Globus pallidus (tissue), 1 donor: ENCODE measurements around the gene AGAP1.

ENCODE experiments used
- DNase-seq: peaks from one replicate; pipeline ENCODE4 v3.0.0-alpha.2; 2015; ENCODE audit warnings: low spot score

AGAP1 gene

DNA sequence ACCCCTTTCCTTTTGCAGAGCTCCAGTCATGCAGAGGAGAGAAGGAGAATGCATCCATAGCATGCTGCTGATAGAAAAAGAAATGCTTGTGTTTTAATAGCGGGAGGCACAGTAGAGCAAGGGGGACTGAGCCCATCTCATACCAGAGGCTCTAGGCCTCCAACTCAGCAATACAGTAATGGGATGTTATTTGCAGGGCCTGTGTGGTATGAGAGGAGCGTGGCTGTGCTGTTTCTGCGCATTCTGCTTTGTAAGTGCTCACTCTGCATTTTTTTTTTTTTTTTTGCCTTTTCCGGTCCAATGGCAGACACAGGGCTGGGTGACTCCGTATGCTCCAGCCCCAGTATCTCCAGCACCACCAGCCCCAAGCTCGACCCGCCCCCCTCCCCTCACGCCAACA is 474.3 kb downstream of the AGAP1 start:
- DNase-seq: no peak

DNA sequence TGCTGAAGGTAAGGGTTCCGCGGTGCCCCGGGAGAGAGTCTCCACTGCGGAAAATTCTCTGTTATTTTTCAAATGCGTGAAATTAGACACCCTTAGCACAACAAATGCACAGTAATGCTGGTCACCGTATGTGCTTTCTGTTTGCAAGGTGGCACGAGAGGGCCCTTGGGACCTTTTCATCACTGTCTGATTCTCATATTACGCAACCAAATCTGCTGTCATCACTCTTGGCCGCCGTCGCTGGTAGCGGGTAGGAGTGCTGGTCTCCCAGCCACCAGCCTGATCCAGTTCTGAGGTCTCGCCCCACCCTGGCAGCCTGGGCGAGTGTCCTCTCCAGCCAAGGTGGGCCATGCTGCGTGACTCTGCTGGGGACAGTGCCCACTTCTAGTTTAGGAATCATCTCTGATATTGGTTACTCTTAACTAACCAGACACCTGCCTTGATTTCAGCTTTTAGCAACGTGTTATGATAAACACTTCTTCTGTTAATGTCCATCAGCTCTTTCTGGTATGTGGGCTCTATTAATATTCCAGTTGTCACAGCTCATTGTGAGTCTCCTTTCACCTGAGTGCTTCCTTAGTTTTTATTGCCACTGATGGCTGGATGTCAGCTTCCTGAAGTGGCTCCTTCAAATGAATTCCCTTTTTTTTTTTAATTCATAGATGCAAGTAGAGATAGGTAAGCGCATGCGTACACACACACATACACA is 474.9 kb downstream of the AGAP1 start:
- DNase-seq: no peak

DNA sequence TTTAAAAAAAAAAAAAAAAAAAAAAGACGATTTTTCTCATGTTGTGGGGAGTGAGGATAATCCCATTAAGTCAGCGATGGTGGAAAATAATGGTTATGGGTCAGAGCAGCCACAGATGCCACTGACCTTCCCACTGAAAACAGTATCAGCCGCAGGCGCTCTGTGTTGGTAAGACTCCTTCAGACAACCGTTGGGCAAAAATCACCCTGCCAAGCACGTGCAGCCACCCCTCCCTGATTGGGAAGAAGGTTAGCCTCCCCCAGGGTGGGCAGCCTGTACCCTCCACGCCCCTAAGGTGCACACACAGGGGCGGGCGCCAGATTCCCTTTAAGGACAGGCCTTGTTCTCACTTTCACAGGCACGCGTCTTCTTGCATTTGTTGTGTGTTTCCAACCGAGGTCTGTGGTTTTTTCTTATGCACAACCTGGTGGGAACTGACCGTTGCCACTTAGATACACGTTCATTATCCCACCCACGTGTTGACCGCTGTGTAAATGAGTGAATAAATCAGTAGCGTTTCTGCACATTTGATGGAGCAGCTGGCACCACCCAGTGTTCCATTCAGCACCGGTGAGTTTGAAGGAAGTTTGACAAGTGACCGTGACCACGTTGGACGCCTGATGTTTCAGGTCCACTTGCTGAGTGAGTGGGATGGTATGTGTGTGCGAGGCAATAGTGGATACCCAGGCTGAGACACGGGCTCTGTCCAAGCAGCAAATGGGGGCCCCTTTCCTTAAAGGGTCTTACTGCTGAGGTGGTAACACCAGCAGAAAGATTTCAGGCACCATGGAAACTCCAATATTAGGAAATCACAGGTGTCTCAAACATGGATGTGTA is 476.6 kb downstream of the AGAP1 start:
- no peak for DNase-seq

DNA sequence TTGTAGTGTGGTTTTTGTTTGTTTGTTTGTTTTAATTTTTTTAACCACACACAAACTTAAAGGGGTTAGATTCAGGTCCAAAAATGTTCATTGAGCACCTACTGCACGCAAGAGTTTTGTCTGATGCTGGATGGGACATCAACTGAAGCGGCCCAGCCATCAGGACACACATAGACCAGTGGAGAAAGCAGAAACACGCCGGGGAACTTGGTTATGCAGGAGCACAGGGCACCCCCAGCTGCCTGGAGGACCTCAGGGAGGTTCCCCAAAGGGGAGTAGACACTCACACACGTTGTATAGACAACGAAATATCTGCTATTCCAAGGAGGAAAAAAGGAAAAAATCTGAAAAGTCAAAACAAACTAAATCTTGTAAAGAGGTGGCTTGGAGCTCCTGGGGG is 482.7 kb downstream of the AGAP1 start:
- no peak for DNase-seq

DNA sequence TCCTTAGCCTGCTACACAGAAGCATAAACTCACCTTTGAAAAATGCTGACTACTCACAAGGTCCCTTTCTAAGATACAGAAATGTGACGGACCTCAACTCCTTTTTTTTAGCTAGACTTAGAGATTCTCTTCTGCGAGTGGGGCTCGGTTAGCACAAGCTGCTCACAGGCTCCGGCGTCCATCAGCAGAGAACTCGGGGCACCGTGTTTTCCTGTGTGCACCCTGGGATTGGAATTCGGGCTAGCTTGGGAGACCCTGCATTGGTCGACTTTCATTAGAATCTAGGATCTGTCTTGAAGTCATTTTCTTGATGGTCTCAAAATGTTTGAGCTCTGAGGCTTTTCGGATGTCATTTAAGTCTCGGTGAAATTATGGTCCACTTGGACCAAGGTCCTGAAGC is 483.1 kb downstream of the AGAP1 start:
- DNase-seq: no peak

DNA sequence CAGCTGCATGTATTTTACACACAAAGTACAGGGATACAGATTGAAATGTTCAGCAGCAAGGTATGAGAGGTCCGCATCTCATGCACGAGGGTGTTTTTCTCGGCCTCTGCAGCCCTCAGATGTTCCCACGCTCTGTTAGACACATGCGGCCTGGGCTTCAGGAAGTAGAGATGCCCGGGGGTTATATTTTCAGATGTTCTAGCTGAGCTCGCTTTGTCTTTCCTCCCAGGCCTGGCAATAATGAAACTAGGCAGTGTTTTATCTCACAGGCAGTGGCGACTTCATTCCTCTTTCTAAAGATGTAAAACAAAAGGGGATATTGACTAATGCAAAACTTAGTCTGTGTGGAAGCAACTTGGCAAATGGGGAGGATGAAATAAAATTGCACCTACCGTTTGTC is 483.6 kb downstream of the AGAP1 start:
- no peak for DNase-seq

DNA sequence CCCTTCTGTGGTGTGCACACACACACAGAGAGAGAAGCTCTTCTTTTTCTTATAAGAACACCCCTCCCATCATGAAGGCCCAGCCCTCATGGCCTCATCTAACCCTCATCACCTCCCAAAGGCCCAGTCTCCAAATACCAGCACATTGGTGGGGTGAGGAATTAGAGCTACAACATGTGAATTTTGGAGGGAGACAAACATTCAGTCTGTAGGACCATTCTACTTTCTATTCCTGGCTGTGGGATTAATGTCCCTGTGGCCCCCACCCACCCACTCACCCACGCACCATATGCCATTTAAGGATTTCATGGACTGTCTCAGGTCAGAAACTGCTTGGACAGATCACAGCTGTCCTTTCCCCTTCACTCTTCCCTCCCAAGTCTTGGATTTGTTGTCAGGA is 484.2 kb downstream of the AGAP1 start:
- DNase-seq: no peak

DNA sequence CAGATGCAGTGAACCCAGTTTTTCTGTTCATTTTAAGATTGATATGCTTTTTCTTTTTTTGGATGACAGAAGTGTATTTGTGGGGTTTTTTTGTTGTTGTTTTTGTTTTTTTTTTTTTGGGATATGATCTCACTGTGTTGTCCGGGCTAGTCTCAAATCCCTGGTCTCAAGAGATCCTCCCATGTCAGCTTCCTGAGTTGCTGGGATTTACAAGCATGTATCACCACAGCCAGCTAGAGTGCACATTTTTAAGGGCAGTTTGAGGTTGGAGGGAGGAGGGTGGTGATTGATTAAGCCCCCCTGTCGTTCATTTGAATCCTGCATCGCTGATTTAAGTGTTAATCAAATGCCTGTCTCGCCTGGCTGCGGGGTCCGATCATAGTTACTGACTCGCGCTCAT is 485.2 kb downstream of the AGAP1 start:
- DNase-seq: no peak

DNA sequence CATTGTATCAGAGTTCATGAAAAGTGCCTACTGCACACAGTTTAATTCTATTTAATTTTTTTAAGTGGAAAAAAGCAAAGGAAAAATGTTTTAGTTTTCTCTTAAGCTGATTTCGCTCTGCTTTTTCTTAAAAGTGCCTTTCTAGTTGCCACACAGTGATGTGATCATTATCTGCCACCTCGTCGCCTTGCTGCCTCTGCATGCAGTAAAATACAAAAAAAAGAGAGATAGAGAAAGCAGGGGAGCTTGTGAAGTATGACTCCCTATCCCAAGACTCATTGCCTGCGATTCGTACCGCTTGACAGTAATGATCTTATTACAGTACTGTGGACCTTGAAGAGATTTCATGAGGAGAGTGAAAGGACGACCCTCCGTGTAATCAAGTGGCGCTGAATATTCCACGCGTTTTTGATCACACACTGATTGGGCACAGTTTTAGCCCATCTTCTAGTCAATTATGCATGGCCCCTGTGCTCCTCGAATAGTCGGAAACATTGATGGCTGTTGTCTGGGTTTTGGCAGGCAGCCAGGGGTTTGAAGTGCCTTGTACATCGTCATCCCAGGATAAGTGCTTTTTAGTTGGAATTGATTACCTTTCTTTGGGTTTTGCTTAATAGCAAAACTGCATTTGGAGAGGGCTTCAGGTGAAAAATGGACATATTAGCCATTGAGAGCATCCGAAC is 486.1 kb downstream of the AGAP1 start:
- DNase-seq: peak; percentile 56

DNA sequence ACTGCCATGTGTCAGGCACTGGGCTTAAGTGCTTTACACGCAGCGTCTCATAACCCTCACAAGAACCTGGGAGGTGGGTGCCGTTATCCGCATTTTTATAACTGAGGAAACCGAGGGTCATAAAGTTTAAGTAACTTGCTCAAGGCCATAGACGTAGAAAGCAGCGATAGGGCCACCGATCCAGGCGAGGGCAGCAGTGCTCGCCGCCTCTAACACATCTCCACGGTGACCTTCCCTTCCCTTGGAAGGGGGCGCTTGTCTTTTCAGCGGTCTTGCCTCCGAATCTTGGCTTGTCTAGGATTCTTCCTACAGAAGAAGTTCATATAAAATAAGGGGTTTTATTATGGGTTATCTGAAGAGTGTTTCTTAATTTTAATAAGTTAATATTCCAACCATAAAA is 487.8 kb downstream of the AGAP1 start:
- DNase-seq: no peak

DNA sequence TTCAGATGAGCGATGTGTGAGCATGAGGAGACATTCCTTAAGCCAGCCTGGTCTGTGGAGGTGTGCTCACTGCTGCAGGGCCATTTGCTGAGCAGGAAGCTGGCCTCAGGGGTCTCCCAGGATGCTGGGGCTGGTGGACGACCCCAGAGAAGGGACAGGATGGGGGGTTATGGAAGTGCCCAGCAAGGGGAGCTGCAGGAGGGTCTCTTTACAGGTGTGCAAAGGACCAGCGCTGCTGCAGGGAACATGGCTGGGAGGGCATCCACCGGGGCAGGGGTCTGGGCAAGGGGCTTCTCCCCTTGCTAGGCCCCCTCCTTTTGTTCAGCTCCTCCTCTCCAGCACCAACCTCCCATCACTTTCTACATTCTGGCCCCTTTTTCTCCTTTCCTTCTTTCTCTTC is 489.2 kb downstream of the AGAP1 start:
- no peak for DNase-seq

DNA sequence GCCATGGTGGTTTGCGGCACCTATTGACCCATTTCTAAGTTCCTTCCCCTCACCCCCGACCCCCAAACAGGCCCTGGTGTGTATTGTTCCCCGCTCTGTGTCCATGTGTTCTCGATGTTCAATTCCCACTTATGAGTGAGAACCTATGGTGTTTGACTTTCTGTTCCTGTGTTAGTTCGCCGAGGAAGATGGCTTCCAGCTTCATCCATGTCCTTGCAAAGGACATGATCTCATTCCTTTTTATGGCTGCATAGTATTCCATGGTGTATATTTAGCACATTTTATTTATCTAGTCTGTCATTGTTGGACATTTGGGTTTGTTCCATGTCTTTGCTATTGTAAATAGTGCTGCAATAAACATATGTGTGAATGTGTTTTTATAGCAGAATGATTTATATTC is 490.7 kb downstream of the AGAP1 start:
- DNase-seq: no peak

DNA sequence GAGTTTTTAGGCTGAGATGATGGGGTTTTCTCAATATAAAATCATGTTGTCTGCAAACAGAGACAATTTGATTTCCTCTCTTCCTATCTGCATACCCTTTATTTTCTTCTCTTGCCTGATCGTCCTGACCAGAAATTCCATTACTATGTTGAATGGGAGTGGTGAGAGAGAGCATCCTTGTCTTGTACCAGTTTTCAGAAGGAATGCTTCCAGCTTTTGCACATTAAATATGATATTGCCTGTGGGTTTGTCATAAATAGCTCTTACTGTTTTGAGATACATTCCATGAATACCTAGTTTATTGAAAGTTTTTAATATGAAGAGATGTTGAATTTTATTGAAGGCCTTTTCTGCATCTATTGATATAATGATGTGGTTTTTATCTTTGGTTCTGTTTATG is 492.5 kb downstream of the AGAP1 start:
- DNase-seq: no peak

DNA sequence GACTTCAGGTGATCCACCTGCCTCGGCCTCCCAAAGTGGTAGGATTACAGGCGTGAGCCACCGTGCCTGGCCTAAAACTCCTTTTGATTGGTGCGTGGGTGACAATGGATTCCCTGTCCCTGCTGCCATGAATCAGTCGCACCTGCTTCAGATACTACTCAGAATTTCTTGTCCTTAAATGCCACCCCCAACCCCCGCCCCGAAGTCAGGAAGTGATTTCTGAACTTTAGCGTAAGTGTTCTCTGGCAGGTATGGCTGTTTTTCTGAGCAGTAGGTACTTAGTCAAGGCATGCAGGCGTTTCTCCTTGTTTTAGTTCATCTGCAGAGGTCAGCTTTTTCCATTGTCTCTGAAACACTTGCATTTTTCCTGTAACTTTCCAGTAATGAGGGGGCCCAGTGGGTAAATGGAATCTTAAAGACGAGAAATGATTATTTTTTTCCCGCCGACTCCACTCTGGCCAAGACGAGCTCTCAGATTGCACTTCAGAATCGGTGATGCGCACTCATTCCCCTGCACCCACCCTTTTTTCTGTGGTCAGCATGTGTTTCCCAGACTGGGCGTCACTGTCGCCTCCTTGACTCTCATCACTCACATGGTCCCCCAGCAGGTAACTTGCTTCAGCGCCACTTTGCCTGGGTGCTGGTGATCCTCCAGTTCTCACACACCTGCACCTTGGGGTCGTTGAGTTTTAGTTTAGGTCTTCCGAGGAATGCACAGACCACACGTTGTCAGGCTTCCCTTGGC is 494.6 kb downstream of the AGAP1 start:
- no peak for DNase-seq

DNA sequence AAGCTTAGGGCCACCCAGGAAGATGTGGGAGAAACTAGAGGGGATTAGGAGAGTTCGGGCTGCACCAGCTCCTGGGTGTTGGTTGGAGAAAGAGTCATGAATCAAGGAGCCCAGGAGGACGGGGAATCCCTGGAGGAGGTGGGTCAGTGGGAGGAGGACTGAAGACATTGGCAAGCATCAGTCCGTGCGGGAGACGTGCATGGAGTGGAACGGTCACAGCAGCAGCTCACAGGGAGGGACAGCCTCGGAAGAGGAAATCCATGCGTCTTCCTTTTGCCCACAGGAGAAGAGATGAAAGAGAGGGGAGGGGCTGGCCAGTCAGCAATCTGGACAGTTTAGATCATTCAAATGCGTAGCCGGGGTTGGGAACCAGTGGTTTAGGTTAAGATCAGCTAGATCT is 495.7 kb downstream of the AGAP1 start:
- no peak for DNase-seq

DNA sequence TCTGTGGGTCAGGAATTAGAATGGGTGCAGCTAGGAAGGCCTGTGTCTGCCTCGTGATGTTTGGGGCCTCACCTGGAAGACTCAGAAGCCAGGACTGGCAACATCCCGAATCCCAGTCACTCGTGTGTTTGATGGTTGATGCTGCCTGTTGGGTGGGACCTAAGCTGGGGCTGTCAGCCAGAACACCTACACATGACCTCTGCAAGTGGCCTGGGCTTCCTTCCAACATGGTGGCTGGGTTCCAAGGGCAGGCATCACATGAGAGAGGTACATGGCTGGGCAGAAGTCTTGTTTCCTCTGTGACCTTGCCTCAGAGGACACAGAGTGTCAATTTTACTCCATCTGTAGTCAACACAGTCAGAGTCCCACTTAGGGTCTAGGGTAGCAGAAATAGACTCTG is 496.5 kb downstream of the AGAP1 start:
- DNase-seq: no peak

DNA sequence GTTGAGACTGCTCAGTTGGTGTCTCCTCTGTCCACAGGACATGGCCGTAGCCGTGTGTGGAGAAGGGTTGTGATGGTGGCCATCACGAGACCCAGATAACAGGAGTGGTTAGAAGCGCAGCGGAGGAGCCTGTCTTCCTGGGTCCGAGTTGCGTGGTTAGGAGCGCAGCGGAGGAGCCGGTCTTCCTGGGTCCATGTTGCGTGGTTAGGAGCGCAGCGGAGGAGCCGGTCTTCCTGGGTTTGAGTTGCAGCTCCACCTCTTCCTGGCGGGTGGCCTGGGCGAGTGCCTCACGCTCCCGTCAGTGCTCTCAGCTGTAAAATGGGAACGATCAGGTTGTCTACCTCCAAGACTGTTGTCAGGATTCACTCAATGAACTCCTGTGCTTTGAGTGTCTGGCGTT is 498.2 kb downstream of the AGAP1 start:
- DNase-seq: no peak

DNA sequence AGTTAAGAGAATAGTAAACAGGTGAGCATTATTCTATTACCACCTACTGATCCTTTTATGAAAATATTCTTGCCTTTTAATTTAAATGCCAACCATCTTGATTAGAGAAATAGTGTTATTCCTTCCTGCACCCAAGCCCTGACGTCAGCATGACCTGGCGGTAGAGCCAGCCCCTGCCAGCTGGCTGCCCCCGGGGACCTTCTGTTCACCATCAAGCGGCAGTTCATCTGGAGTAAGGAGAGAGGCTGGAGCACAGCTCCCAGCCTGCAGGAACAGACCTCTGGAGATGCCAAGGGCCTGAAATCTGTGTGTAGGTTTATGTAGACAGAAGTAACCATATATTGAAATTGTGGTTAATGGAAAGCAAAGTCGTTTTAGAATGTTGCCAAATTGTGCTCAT is 502.6 kb downstream of the AGAP1 start:
- DNase-seq: no peak

DNA sequence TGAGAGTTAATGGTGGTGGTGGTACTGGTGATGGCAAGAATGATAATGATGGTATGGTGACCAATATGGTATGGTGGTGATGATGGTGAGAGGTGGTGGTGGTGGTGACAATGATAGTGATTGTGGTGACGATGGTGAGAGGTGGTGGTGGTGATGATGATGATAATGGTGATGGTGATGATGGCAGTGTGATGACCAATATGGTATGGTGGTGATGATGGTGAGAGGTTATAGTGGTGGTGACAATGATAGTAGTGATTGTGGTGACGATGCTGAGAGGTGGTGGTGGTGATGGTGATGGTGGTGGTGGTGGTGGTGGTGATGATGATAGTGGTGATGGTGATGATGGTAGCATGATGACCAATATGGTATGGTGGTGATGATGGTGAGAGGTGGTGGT is 505.2 kb downstream of the AGAP1 start:
- DNase-seq: no peak

DNA sequence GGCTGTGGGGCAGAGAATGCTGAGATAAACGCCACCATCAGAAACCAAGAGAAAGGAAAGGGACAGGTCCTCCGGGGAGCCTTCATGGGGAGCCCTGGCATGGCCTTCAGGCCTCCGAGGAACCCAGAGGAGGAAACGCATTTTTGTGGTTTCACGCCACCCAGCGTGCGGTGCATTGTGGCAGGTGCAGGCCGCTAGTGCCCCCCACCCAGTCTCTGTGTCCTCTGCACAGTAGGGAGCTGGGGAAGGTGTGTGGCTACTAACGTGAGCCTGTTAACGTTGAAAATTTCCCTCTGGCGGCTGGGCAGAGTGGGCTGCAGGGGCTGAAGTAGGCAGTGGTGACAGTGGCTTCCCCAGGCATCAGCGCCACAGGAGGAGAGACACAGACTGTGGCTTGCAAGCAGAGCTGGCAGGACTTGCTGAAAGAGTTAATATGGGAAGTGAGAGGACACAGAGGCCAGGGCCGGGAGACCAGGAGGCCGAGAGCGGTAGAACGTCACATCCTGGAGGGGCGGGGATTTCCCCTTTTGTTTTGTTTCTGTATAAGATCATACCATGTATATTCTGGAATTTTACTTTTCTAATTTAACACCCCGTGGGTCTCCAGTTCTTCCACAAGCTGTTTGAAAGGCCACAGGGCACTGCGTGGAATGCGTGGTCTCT is 507.5 kb downstream of the AGAP1 start:
- no peak for DNase-seq

DNA sequence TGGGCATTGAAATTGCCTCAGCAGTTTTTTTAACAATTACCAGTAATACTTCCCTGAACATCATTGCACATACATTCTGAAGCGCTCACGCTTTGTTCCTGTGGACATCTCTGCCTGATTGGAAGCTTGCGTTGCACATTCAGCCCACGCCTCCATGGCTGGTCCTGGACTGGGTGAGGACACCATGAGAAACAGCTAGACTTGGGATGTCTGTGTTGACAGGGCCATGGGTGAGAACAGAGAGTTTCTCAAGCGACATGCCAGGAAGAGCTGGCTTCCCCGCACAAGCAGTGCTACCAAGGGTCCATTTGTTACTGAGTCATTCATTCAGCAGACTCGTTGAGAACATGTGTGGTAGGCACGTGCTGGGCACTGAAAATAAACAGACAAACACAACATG is 508.0 kb downstream of the AGAP1 start:
- no peak for DNase-seq

DNA sequence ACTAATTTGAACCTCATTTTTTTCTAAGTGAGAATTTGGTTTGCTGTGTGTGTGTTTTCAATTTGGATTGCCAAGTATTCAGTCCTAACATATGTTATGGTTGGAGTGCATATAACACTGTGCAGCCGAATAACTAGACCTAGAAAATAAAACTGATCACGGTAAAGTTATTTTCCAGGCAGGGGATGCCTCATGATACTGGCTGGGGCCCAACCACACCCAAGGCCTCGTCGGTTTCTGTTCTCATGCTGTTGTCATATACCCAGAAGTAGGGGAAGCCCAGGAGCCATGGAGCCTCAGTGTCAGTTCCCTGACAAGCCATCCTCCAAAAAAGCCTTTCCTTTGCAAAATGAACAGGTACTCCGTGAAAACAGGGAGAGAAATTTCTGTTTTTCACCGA is 514.2 kb downstream of the AGAP1 start:
- no peak for DNase-seq
